A673 (cell line): ENCODE data around the gene PELI1. TPM values are rescaled to one million over a fixed set of nuclear protein-coding genes. Genes with fewer than 3 reads are reported as not detected.

Source experiments
- BruUV-seq: library from RNA; stranded (reverse); fragments of 400-500 nt; replicated peaks from 2 replicates; lab custom pipeline; 2021; lab: Mats Ljungman, UMichigan
- CTCF ChIA-PET: fragments of 300-600 bp; sonication (Branson Sonifier 250); formaldehyde crosslinking; loops from one replicate; lab custom pipeline; 2022; ENCODE audit warnings: antibody characterized with exemption; lab: Charles Lee
- POLR2A ChIA-PET: fragments of 300-600 bp; sonication (Branson Sonifier 250); formaldehyde crosslinking; loops from one replicate; lab custom pipeline; 2022; ENCODE audit warnings: antibody characterized with exemption; ENCODE audit not compliant: low non-redundant PET; lab: Charles Lee
- DNase-seq: peaks from one replicate; pipeline ENCODE4 v3.0.0-alpha.2; 2015; ENCODE audit warnings: low spot score
- H3K27ac ChIP-seq: fragments of 200-600 bp; sonication (generic); 2 replicates; pipeline ENCODE4 v1.5.1; 2016; ENCODE audit warnings: mixed run types, low read depth, mild to moderate bottlenecking, mixed read lengths, antibody characterized with exemption, low read length; ENCODE audit not compliant: poor library complexity, severe bottlenecking
- H3K27me3 ChIP-seq: fragments of 200-600 bp; sonication (generic); replicated peaks from 2 replicates; pipeline ENCODE4 v1.6.1; 2017; ENCODE audit warnings: mixed run types, low read depth, mild to moderate bottlenecking, mixed read lengths, antibody characterized with exemption, low read length; ENCODE audit not compliant: insufficient read depth, poor library complexity
- H3K36me3 ChIP-seq: fragments of 200-600 bp; sonication (generic); 2 replicates; pipeline ENCODE4 v1.6.1; 2016; ENCODE audit warnings: mixed run types, mild to moderate bottlenecking, mixed read lengths, antibody characterized with exemption, low read length; ENCODE audit not compliant: insufficient read depth, poor library complexity, severe bottlenecking
- H3K4me1 ChIP-seq: fragments of 200-600 bp; sonication (generic); 2 replicates; pipeline ENCODE4 v1.6.1; 2017; ENCODE audit warnings: mixed run types, mild to moderate bottlenecking, mixed read lengths, antibody characterized with exemption, low read length; ENCODE audit not compliant: insufficient read depth, poor library complexity, severe bottlenecking
- H3K4me3 ChIP-seq: fragments of 200-600 bp; sonication (generic); 2 replicates; pipeline ENCODE4 v1.5.1; 2016; ENCODE audit warnings: low read depth, mixed run types, mild to moderate bottlenecking, mixed read lengths, low read length; ENCODE audit not compliant: poor library complexity, severe bottlenecking
- H3K9me3 ChIP-seq: fragments of 200-600 bp; sonication (generic); 2 replicates; pipeline ENCODE4 v1.6.1; 2016; ENCODE audit warnings: mixed run types, low read depth, mild to moderate bottlenecking, mixed read lengths, antibody characterized with exemption, low read length; ENCODE audit not compliant: poor library complexity, severe bottlenecking
- CTCF ChIP-seq: fragments of 300-800, 200-600 bp; sonication (generic); conservative IDR thresholded peaks from 2 replicates; pipeline ENCODE4 v1.5.1; 2017; ENCODE audit warnings: low read depth, mild to moderate bottlenecking, antibody characterized with exemption, low read length, moderate library complexity, mixed read lengths
- EZH2 ChIP-seq: fragments of 200-600 bp; sonication (generic); IDR thresholded peaks from 2 replicates; pipeline ENCODE4 v1.6.1; 2017; ENCODE audit warnings: borderline replicate concordance, low read depth, mild to moderate bottlenecking, mixed read lengths, antibody characterized with exemption, low read length; ENCODE audit not compliant: poor library complexity, severe bottlenecking
- intact Hi-C: fragments of 100-400 bp; cut with micrococcal nuclease; formaldehyde crosslinking; loops from one replicate; pipeline ENCODE4 v1.10.0; 2022; ENCODE audit not compliant: unreplicated experiment
- total RNA-seq: library from RNA; stranded (reverse); gene quantifications from 2 replicates; pipeline ENCODE4 v1.2.3, GENCODE V29; 2021

PELI1 gene
- total RNA-seq, 1 experiment from 2014 or later, result 35.1 TPM

- ChIA-PET CTCF (no interaction called here), POLR2A (no interaction called here)
- Histone ChIP-seq H3K9me3 (no peaks in the 10 kb centered on the region), H3K27me3 (no peaks in the 10 kb centered on the region), H3K36me3 (no peaks in the 10 kb centered on the region), H3K27ac (no peak overlapping the region), H3K4me3 (no peak overlapping the region), H3K4me1 (no peaks in the 10 kb centered on the region)
- intact Hi-C loops, result no loop called here
- no peak for DNase-seq
- BruUV-seq, result no TSS peak
- no peak for TF ChIP-seq CTCF
These were observed 13.6 kb upstream of the PELI1 start for GRCh38 chr2:64157792-64158191.

DNA sequence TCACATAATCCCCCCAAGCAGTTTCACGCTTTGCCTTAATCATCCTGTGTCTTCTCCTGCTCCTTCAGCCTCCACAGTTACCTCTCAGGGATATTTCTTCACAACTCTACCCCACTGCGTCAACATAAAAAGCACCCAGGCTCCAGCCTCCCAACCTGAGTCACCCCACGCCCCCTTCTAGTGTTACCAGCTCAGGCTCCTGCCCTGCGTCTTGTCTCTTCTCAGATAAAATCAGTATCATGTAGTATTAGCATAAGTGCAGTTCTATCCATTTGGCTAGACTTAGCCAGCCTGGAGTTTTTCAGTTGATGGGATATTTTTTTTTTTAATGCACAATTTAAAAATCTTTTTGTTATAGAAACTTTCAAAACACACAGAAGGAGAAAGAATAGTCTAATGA lies 9.6 kb upstream of the PELI1 start:
- no peak overlapping the region for H3K27ac ChIP-seq
- DNase-seq, result no peak
- H3K4me1 ChIP-seq, result no peaks in the 10 kb centered on the region
- CTCF ChIA-PET, result no interaction called here
- no peaks in the 10 kb centered on the region for H3K27me3 ChIP-seq
- TF ChIP-seq EZH2 (no peak), CTCF (no peak)
- H3K9me3 ChIP-seq, result no peaks in the 10 kb centered on the region
- no peaks in the 10 kb centered on the region for H3K36me3 ChIP-seq
- no peak overlapping the region for H3K4me3 ChIP-seq
- BruUV-seq, result no TSS peak
- POLR2A ChIA-PET, result no interaction called here
- intact Hi-C loops, result no loop called here

GRCh38 chr2:64151476-64151875 lies 7.3 kb upstream of the PELI1 start:
- H3K27ac ChIP-seq, result no peak overlapping the region
- no TSS peak for BruUV-seq
- TF ChIP-seq CTCF, result no peak
- TF ChIP-seq EZH2, result no peak
- no peaks in the 10 kb centered on the region for H3K27me3 ChIP-seq
- intact Hi-C loops, result no loop called here
- no peak for DNase-seq
- no peak overlapping the region for H3K4me3 ChIP-seq
- H3K4me1 ChIP-seq, result no peaks in the 10 kb centered on the region
- CTCF ChIA-PET, result no interaction called here
- no peaks in the 10 kb centered on the region for H3K9me3 ChIP-seq
- POLR2A ChIA-PET, result no interaction called here
- H3K36me3 ChIP-seq, result no peaks in the 10 kb centered on the region
